COLO668 (cell line): ENCODE data around the gene CHMP3.

Experiments
- DNase-seq: peaks from one replicate; lab custom pipeline; 2025; ENCODE audit not compliant: unreplicated experiment; lab: John Stamatoyannopoulos, UW

Gene CHMP3

GRCh38 chr2:86471637-86472036 is 91.6 kb downstream of the CHMP3 start:
- no peak for DNase-seq

DNA sequence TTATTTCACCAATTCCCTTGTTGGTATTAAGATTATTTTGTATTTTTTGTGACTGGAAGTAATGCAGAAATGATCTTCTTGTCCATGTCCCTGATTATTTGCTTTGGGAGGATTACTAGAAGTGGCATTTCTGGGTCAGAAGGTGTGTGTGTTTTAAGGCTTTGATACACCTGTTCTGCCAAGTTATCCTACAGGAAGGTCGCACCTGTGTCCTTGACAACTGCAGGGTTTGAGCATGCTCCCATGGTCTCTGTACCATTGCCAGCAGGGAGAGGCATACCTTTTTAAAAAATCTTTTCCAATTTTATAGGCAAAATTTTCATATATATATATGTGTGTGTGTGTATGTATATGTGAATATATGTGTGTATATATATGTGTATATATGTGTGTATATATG is 92.4 kb downstream of the CHMP3 start:
- DNase-seq = no peak

GRCh38 chr2:86468162-86469033 is 94.8 kb downstream of the CHMP3 start:
- DNase-seq = no peak

GRCh38 chr2:86466306-86466705 is 96.9 kb downstream of the CHMP3 start:
- no peak for DNase-seq

- DNase-seq = no peak
These were observed 98.6 kb downstream of the CHMP3 start for GRCh38 chr2:86464652-86465051.

GRCh38 chr2:86461042-86461743 is 102.0 kb downstream of the CHMP3 start:
- no peak for DNase-seq

DNA sequence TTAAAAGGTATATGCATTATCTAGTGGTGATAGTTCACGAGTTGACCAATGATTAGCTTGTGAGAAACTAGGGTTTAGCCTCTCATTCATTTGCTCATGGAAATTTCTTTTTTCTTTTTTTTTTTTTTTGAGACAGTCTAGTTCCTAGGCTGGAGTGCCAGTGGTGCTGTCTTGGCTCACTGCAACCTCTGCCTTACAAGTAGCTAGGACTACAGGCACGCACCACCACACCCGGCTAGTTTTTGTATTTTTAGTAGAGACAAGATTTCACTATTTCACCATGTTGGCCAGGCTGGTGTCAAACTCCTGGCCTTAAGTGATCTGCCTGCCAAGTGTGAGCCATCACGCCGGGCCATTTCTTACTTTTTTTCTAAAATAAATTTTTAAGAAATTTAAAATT is 108.1 kb downstream of the CHMP3 start:
- DNase-seq = no peak

DNA sequence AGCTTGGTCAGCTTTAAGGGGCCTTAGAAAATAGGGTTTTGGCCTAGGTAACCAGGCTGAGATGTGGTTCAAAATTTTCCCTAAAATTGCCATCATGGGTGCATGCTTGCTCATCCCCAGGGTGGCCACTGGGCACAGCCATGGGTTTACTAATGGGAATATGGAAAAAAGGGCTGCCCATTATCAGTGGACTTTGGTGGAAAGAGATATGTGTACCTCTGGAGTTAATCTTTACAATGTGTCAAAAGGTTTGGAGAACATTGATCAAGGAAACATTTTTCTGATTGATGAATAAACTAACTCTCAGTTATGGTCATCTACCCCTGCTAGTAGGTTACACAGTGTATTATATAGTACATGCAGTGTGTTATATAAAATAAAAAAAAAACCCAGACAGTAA is 109.0 kb downstream of the CHMP3 start:
- DNase-seq = no peak

GRCh38 chr2:86453836-86454235 is 109.4 kb downstream of the CHMP3 start:
- DNase-seq = no peak
